Hepatocyte (in vitro differentiated cells): Measurements from ENCODE around the gene SLC35A4.

Experiments
- EZH2 ChIP-seq: fragments of 200-600 bp; sonication (generic); IDR thresholded peaks from 2 replicates; pipeline ENCODE4 v1.6.1; 2016; ENCODE audit warnings: antibody characterized with exemption, mild to moderate bottlenecking, borderline replicate concordance
- EZH2phosphoT487 ChIP-seq: fragments of 200-600 bp; sonication (generic); IDR thresholded peaks from one replicate; pipeline ENCODE4 v1.6.1; 2018; ENCODE audit warnings: antibody characterized with exemption, mild to moderate bottlenecking, low read depth, moderate library complexity; ENCODE audit not compliant: unreplicated experiment, severe bottlenecking
- TF ChIP-seq, protein P1 (sequence below): fragments of 200-600 bp; sonication (generic); IDR thresholded peaks from 2 replicates; pipeline ENCODE4 v1.5.1; 2016; ENCODE audit warnings: antibody characterized with exemption, mild to moderate bottlenecking; ENCODE audit not compliant: poor library complexity

DNA sequence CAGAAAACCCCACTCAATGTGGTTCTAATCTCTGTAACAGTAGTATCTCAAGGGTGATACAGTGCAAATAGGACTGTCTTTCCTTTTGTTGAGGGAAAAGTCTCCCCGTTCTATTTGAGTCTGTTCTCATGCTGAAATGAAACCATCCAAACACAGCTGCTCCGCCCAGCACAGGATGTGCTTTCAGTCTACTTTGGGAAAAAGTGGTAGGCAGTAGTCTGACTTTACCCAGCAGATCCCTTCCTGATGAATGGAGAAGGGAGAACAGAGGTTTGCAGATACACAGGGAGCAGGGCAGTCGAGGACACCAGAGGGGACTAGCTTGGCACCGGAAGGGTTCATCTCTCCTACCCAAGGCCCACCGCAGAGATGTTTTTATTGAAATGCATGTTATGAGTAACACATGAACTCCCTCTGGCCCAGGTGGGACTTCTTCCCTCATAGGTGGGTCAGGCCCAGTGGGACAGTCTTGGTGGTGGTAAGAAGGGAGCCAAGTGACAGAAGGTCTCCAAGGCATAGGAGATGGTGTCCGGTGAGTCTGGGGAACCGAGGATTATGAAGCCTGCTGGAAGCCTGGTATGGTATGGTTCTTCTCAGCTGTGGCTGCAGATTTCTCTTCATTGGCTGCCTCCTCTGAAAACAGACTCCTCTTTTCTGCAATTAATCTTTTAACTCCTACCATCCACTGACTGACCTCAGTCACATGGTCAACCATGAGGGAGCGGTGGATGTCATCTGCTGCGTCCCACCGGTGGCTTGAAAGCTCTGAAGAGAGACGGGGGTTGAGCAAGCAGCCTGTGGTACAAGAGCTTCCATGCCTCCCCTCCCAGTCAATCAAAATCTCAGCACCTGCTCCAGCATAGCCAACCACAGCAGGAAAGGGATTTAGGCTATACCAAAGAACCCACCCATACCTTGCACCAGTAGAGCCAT is 14.2 kb upstream of the SLC35A4 start:
- TF ChIP-seq, protein P1, sequence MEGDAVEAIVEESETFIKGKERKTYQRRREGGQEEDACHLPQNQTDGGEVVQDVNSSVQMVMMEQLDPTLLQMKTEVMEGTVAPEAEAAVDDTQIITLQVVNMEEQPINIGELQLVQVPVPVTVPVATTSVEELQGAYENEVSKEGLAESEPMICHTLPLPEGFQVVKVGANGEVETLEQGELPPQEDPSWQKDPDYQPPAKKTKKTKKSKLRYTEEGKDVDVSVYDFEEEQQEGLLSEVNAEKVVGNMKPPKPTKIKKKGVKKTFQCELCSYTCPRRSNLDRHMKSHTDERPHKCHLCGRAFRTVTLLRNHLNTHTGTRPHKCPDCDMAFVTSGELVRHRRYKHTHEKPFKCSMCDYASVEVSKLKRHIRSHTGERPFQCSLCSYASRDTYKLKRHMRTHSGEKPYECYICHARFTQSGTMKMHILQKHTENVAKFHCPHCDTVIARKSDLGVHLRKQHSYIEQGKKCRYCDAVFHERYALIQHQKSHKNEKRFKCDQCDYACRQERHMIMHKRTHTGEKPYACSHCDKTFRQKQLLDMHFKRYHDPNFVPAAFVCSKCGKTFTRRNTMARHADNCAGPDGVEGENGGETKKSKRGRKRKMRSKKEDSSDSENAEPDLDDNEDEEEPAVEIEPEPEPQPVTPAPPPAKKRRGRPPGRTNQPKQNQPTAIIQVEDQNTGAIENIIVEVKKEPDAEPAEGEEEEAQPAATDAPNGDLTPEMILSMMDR = no peak
- TF ChIP-seq EZH2phosphoT487 (no peak), EZH2 (no peak)
